GM12801 (cell line): ENCODE results near the gene NFIB.

Experiments
- CTCF ChIP-seq: IDR thresholded peaks from one replicate; pipeline ENCODE4 v1.5.1; 2011; ENCODE audit warnings: control low read depth; ENCODE audit not compliant: insufficient read length; ENCODE audit errors: extremely low read depth

Gene NFIB

DNA sequence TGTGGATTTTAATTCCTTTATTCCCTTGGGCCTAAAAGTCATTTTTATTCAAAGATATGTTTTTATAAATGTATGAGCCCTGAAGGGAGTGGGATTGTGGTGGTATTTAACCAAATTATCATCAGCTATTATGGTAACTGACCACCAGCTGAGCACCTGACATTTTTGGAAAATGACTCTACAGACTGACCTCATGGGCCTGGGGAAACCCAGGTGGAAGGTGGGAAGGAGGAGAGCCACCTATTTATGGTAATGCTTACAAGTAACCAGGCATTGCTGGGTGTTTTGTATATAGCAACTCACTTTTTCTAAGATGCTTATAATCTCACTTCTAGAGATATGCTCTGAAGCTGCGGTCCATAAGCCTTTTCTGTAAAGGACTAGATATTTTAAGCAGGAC lies 22.3 kb upstream of the NFIB start:
- no peak for TF ChIP-seq CTCF

DNA sequence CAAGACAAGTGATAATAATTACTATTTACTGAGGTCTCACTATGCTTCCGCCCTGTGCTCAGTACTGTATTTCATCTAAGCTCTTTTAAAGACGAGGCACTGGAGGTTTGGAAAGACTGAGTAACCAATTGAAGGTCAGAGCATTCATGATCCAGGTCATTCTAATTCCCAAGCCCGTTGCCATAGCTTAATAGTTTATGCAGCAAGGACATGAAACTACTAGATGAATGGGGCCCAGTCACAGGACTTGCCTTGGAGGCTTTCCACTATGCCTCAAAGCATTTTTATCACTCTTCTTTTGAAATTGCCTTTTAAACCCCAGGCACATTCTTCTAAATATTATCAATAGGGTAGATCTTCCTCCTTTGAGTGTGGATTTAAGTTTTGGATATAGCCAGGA lies 17.2 kb upstream of the NFIB start:
- TF ChIP-seq CTCF: no peak

- no peak for TF ChIP-seq CTCF
These were observed 13.1 kb upstream of the NFIB start for GRCh38 chr9:14327036-14327435.

DNA sequence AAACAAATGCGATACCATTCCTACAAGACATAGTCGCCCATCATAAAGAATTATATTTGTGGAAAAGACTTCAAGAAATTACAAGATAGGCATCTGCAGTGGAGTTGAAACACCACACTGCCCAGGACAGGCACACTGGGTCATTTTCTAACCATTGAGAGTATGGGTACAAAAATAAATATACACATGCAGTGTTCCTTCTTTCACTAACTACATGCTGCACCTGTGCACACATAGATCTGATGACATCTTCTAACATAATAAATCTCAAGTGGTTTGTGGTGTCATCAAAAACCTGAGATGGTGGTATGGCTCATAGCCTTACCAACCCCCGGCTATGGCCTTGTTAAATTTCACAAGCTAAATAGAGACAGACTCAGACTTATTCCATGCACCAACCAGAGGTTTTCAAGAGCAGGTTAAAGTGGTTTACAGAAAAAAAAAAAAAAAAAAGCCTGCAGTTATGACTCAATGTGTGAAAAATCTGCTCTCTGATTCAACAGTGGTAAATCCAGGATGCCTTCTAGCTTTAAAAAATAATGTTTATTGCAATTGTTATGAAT lies 12.4 kb upstream of the NFIB start:
- no peak for TF ChIP-seq CTCF

GRCh38 chr9:14325147-14325546 lies 11.2 kb upstream of the NFIB start:
- TF ChIP-seq CTCF: no peak

DNA sequence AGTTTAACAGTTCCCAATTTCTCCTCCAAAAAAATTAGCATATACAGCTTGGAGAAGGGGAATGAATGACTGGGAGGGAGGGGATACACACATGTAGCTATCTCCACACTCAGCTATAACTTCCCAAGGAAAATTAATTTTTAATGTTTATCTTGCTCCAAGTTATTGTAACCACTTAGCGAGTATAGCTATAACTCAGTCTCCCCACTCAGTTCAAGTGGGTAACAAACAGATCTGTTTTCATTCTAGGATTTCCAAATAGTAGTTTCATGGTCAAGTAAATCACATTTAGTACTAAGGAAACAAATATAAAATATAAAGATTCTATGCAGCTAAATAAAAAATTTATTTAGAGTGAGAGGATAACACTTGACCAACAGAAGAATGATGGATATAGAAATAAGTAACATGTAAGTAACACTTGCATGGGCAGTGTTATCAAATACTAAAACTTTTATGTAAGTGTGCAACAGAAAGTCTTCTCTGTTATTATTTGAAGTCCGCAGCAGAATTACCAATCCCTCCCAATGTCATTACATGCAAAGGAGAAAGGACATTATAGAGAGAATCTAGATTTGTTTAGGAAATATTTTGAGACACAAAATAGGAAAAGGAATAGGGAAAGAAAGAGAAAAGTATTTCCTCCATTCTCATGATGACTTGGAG lies 10.2 kb upstream of the NFIB start:
- no peak for TF ChIP-seq CTCF

GRCh38 chr9:14323083-14323971 lies 9.4 kb upstream of the NFIB start:
- no peak for TF ChIP-seq CTCF
